GM18526 (cell line): ENCODE data around the gene GIT1.

Experiments used
- POLR2A ChIP-seq: IDR thresholded peaks from 3 replicates; pipeline ENCODE4 v1.6.1; 2011; ENCODE audit not compliant: insufficient read length; ENCODE audit errors: extremely low read depth

GIT1 gene

GRCh38 chr17:29571486-29571882 lies 18.0 kb downstream of the GIT1 start:
- no peak for TF ChIP-seq POLR2A

- no peak for TF ChIP-seq POLR2A
These were observed 18.9 kb downstream of the GIT1 start for GRCh38 chr17:29570521-29570920.

- no peak for TF ChIP-seq POLR2A
These were observed 20.1 kb downstream of the GIT1 start for GRCh38 chr17:29569245-29569950.

GRCh38 chr17:29568331-29569244 lies 20.9 kb downstream of the GIT1 start, which contains the start of gene TP53I13:
Gene TP53I13 (plus strand): TSS chr17:29568701. CDS start chr17:29568759, 58 bp downstream.
- TF ChIP-seq POLR2A: peak; percentile 76

GRCh38 chr17:29567554-29568330 lies 21.7 kb downstream of the GIT1 start:
- no peak for TF ChIP-seq POLR2A

GRCh38 chr17:29567304-29567553 lies 22.2 kb downstream of the GIT1 start:
- no peak for TF ChIP-seq POLR2A

- peak; percentile 2 for TF ChIP-seq POLR2A
These were observed 22.8 kb downstream of the GIT1 start, which contains the start of gene ABHD15 for GRCh38 chr17:29566473-29567303. Gene ABHD15 (minus strand): TSS chr17:29567037. CDS start chr17:29566966, 71 bp downstream.

GRCh38 chr17:29565643-29566472 lies 23.6 kb downstream of the GIT1 start:
- TF ChIP-seq POLR2A: peak; percentile 10

- TF ChIP-seq POLR2A: no peak
These were observed 25.6 kb downstream of the GIT1 start for GRCh38 chr17:29563816-29564215.

GRCh38 chr17:29562615-29563014 lies 26.8 kb downstream of the GIT1 start:
- no peak for TF ChIP-seq POLR2A

GRCh38 chr17:29561554-29562517 lies 27.6 kb downstream of the GIT1 start:
- no peak for TF ChIP-seq POLR2A

- TF ChIP-seq POLR2A: no peak
These were observed 29.1 kb downstream of the GIT1 start for GRCh38 chr17:29560316-29560715.

- no peak for TF ChIP-seq POLR2A
These were observed 29.8 kb downstream of the GIT1 start for GRCh38 chr17:29559640-29560039.
